ENCODE data around the gene DIO1. TPM values are rescaled to one million over a fixed set of nuclear protein-coding genes. Genes with fewer than 3 reads are reported as not detected.

DIO1 gene
- polyA plus RNA-seq, 3 donors = 0.22 to 0.73 TPM; not detected in 1

- Histone ChIP-seq H3K4me3 (replicated peaks in 1 of 3; ENCODE audit: low read depth in 2 of 3, low read length in 3 of 3) (peak overlapping the region in 1 of 3 experiments; percentile 88), H3K9ac (ENCODE audit: insufficient read depth, low read length, poor library complexity, severe bottlenecking) (no peak overlapping the region), H3K79me2 (ENCODE audit: insufficient read depth, low read length) (no peaks in the 10 kb centered on the region), H3K36me3 (replicated peaks in 1 of 2; ENCODE audit: control insufficient read depth in 1 of 2, insufficient read depth in 2 of 2, low read length in 2 of 2) (peaks cover 26 to 48% of the 10 kb centered on the region in 2 donors), H2AFZ (ENCODE audit: insufficient read depth, low read depth, low read length, poor library complexity, severe bottlenecking) (peak overlapping the region; percentile 88), H3K27me3 (ENCODE audit: control insufficient read depth in 2 of 2, insufficient read depth in 2 of 2, low read length in 2 of 2) (no peaks in the 10 kb centered on the region), H4K20me1 (ENCODE audit: insufficient read depth, low read length) (no peaks in the 10 kb centered on the region), H3K27ac (ENCODE audit: low read depth in 1 of 2, low read length in 2 of 2) (no peak overlapping the region), H3K4me1 (ENCODE audit: control insufficient read depth in 1 of 2, insufficient read depth in 2 of 2, low read length in 2 of 2) (peaks cover 29 to 43% of the 10 kb centered on the region in 2 donors), H3K9me3 (replicated peaks in 1 of 2; ENCODE audit: control insufficient read depth in 1 of 2, insufficient read depth in 1 of 2, low read length in 2 of 2) (no peaks in the 10 kb centered on the region), H3K4me2 (replicated peaks; ENCODE audit: extremely low read depth, low read length, poor library complexity, severe bottlenecking) (peak overlapping the region; percentile 81)
- Mint-ChIP-seq H3K9me3 (no peaks in the 10 kb centered on the region), H3K27me3 (ENCODE audit: low read depth in 3 of 3) (peaks cover 0 to 1% (median 0%) of the 10 kb centered on the region in 3 donors), H3K27ac (peak overlapping the region in 1 of 7 donors; percentile 97), H3K36me3 (peaks cover 29 to 44% of the 10 kb centered on the region in 2 donors), H3K4me1 (peaks cover 45% of the 10 kb centered on the region), H3K4me3 (peak overlapping the region; percentile 94 to 96)
- DNase-seq = no peak
- TF ChIP-seq CTCF (IDR thresholded peaks at IDR 0.05) = no peak
- WGBS (ENCODE audit: insufficient coverage) = no CpG with 5 or more reads among the region's 2 CpGs
- intact Hi-C loops (cut with micrococcal nuclease) = loop anchor here (5.0 to 10.0 kb wide), 2 partner anchors 59 to 596 kb away; partner anchors contain the start of genes IFT25 (in 1 of the 2) and LRRC42 (in 1 of the 2)
These were observed 5.3 kb upstream of the DIO1 start for GRCh38 chr1:53888681-53889080.

- H2AFZ ChIP-seq (ENCODE audit: insufficient read depth, low read depth, low read length, poor library complexity, severe bottlenecking) = peak within 1 kb of the TSS; percentile 88
- H3K27ac Mint-ChIP-seq = peak within 1 kb of the TSS; percentile 89 to 97 (median 96)
- peaks cover 24 to 40% of the 10 kb centered on the region in 2 donors for H3K36me3 ChIP-seq (replicated peaks in 1 of 2; ENCODE audit: control insufficient read depth in 1 of 2, insufficient read depth in 2 of 2, low read length in 2 of 2)
- no peaks in the 10 kb centered on the region for H4K20me1 ChIP-seq (ENCODE audit: insufficient read depth, low read length)
- H3K9me3 Mint-ChIP-seq = no peaks in the 10 kb centered on the region
- H3K79me2 ChIP-seq (ENCODE audit: insufficient read depth, low read length) = no peaks in the 10 kb centered on the region
- intact Hi-C loops (cut with micrococcal nuclease) = loop anchor here (2.0 to 10.0 kb wide), 5 partner anchors 52 to 595 kb away; partner anchors contain the start of genes IFT25 (in 2 of the 2), LRRC42 (in 1 of the 2), NDC1 (in 1 of the 2) and TCEANC2 (in 1 of the 2)
- peaks cover 48% of the 10 kb centered on the region for H3K4me1 Mint-ChIP-seq
- TF ChIP-seq CTCF (IDR thresholded peaks at IDR 0.05) = no peak
- H3K9me3 ChIP-seq (replicated peaks in 1 of 2; ENCODE audit: control insufficient read depth in 1 of 2, insufficient read depth in 1 of 2, low read length in 2 of 2) = no peaks in the 10 kb centered on the region
- peak within 1 kb of the TSS; percentile 72 to 83 for H3K27ac ChIP-seq (ENCODE audit: low read depth in 1 of 2, low read length in 2 of 2)
- 2% methylated on average over 43 of the region's 62 CpGs for WGBS (ENCODE audit: insufficient coverage)
- peak; percentile 68 to 92 (median 81) for DNase-seq
- H3K27me3 ChIP-seq (ENCODE audit: control insufficient read depth in 2 of 2, insufficient read depth in 2 of 2, low read length in 2 of 2) = no peaks in the 10 kb centered on the region
- peak within 1 kb of the TSS; percentile 94 to 96 for H3K4me3 Mint-ChIP-seq
- H3K4me3 ChIP-seq (replicated peaks in 1 of 3; ENCODE audit: low read depth in 2 of 3, low read length in 3 of 3) = peak within 1 kb of the TSS; percentile 68 to 88 (median 82)
- H3K4me1 ChIP-seq (ENCODE audit: control insufficient read depth in 1 of 2, insufficient read depth in 2 of 2, low read length in 2 of 2) = peaks cover 29 to 43% of the 10 kb centered on the region in 2 donors
- H3K27me3 Mint-ChIP-seq (ENCODE audit: low read depth in 3 of 3) = peaks cover 0 to 2% (median 2%) of the 10 kb centered on the region in 3 donors
- peak within 1 kb of the TSS; percentile 79 for H3K9ac ChIP-seq (ENCODE audit: insufficient read depth, low read length, poor library complexity, severe bottlenecking)
- peak within 1 kb of the TSS; percentile 81 for H3K4me2 ChIP-seq (replicated peaks; ENCODE audit: extremely low read depth, low read length, poor library complexity, severe bottlenecking)
- peaks cover 24 to 34% of the 10 kb centered on the region in 2 donors for H3K36me3 Mint-ChIP-seq
These were observed 4.4 kb upstream of the DIO1 start, which contains the start of gene YIPF1 for GRCh38 chr1:53889304-53890298. Gene YIPF1 (minus strand): TSS chr1:53889797. CDS start chr1:53888937, 860 bp downstream.

Measured in CD14-positive monocyte (primary cell).